NK-92 (cell line): ENCODE results near the gene RNF112.

Experiments
- DNase-seq: peaks from one replicate; lab custom pipeline; 2025; ENCODE audit not compliant: unreplicated experiment; lab: John Stamatoyannopoulos, UW

RNF112 gene, protein sequence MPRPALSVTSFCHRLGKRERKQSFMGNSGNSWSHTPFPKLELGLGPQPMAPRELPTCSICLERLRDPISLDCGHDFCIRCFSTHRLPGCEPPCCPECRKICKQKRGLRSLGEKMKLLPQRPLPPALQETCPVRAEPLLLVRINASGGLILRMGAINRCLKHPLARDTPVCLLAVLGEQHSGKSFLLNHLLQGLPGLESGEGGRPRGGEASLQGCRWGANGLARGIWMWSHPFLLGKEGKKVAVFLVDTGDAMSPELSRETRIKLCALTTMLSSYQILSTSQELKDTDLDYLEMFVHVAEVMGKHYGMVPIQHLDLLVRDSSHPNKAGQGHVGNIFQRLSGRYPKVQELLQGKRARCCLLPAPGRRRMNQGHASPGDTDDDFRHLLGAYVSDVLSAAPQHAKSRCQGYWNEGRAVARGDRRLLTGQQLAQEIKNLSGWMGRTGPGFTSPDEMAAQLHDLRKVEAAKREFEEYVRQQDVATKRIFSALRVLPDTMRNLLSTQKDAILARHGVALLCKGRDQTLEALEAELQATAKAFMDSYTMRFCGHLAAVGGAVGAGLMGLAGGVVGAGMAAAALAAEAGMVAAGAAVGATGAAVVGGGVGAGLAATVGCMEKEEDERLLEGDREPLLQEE

DNA sequence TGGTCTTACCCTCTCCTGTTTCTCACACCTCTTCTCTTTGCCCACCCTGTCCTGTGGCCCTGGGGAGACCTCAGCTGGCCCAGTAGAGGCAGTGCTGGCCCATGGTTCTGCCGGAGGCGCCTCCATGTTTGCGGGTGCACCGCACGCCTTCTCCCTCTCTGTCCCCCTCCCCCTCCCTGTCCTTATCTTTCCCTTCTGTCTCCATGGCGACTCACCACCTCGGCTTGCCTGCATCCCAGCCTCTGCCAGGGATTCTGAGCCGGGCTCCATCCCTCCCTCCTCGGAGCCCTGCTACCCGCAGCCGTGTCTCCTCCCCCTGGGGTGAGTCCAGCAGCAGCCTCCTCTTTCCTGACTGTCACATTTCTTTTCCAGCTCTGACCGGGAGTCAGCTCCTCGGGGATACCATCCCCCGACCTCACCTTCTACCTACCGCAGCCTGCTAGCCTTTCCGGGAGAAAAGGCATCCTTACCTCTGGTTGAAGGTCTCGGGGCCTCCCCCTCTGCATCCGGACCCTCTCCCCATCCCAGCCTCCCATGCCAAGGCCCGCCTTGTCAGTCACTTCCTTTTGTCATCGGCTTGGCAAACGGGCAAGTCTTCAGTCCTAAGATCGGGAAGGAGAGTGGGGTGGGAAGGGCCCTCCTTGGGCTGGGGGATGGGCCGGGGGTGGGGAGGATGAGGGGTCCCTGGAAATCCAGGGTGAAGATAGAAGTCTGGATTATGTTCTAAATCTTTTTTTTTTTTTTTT is at the start of gene RNF112:
RNF112 (plus strand) TSS at position 358 of the 746 bp plus-strand sequence; CDS start at position 535, 177 bp downstream.
- no peak for DNase-seq

DNA sequence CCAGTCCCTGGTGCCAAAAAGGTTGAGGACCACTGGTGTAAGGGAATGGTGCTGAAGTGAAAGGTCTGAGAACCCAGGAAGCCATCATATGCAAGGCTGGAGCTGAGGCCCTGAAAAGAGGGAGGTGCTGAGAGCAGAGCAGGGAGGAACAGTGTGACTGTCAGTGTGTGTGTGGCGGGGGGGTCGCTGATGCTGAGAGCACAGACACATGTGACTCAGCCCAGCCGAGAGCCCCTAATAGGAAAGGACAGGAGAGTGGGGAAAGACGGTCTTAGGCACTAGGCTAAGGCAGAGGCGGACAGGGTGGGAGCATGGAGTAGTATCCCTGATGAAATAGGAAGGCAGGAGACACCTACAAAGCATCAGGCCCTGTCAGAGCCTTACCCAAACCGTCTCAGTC is 49.7 kb upstream of the RNF112 start:
- DNase-seq, result no peak

DNA sequence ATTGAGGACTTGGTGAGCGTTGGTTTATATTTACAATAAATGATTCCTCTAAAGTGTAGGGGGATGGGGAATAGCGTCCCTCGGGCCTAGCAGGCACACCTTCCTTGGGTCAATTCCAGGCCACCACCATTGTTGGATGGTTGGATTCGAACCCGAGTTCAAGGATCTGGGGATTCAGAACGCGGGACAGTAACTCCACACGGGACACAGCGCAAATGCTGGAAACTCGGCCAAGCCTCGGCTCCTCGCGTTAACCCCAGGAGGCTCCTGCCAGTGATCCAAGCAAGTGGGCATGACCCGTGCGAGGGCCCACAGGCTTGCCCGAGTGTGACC is 49.1 kb upstream of the RNF112 start:
- no peak for DNase-seq

DNA sequence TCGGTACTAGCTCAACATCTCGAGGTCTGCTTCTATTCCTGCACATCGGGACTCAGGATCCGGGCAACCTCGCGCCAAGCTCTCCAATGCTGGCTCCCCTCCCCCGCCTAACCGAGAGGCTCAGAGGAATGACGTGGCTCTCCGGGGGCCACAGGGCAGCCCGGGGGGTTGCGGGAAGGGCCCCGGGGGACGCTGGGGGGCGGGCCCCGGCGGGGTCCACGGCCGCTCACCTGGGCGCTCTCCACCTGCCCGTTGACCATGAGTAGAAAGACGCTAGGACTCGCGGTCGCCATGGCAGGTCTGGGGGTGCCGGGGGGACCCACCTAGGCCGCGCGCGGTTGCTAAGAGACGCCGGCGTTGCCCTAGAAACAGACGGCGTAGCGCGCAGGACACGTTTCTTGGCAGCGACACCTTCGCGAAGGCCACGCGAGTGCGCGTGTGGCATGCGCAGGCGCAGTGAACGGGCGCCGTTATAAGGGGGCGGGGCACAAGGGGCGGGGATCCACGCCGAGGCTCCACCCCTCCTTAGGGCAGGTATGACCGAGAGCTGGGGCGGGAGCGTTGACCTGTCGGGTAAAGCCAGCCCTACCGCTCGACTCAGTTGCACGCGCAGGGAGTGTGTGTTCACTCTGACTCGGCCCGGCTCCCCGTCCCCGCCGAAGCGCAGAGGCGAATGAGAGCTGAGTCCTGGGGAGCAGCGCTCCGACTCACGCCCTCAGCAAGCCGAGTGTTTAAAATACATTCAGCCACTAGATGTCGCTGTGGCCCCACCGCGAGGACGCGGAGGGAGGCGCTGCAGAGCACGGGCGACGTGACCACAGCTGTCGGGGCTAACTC is 48.5 kb upstream of the RNF112 start, which contains the start of gene B9D1:
B9D1 (minus strand) TSS at position 447 of the 837 bp plus-strand sequence; CDS start at position 293, 154 bp downstream.
- peak; percentile 43 for DNase-seq

DNA sequence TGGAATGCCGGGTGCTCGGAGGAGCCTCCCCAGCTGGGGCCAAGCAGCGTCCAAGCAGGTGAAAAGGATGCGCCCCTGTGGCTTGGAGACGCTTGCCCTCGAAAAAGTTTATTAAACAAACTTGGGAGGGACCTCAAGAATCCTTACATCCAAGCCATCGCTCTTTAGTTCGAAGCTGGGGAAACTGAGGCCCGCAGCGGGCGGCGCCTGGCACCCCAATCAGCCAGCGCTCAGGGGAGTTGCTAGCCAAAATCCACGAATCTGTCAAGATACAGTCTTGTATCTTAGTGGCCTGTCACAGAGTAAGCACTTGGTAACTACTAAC is 48.0 kb upstream of the RNF112 start:
- no peak for DNase-seq

DNA sequence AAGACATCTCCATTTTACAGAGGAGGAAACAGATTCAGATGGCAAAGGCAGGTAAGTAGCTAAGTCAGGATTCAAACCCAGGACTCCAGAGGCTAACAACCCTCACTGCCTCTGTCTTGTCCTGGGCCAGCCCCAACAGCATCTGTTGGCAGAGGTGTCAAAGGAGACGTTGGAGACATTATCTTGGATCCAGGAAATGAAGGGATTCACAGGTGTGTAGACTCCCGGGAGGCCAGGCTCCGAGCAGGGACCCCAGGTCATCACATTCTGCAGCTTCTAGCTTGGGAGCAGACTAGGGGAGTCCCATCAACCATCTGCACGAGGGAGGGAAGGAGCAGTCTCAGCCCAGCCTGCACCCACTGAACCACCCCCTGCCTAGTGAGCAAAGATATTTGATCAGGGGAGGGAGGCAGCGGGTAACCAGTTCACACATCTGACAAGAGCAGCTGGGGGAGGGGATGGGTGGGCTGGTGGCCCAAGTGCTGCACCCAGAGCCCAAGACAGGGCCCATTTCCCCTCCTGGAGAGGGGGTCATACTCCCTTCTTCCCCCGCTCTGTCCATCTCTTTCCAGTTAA is 47.5 kb upstream of the RNF112 start:
- no peak for DNase-seq

DNA sequence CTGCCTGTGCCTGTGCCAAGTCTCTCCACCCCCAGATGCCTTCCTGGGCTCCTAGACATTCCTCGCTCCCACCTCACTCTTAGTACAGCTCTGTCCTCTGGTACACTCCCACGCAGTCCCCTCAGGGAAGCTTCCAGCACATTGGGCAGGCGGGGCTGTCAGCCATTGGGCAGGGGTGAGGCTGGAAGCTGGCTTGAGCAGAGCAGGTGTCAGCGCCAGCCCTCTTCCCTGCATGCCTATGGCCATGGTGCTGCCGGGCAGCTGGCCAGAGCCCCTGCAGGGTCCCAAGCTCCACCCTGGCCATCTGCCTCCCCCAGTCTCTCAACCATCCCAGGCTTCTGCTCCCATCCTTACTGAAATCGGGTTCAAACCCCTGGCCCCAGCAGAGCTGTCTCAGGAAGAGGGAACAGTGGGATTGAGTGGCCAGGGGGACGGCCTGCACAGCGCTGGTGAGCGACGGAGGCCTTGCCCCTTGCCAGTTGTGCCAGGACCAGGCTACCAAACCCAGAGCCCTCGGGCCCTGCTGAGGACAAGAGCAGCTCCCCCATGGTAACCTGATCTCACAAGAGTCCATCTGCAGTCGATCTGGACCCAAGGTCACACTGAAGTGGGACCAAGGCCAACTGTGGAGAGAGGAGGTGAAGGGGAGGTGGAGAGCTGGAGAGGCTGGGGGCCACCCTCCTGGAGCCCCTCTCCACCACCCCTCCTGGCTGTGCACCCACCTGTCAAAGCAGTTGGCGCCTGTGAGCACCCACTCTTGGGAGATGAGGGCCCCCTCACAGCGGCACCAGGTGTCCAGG is 46.1 kb upstream of the RNF112 start:
- DNase-seq, result no peak

DNA sequence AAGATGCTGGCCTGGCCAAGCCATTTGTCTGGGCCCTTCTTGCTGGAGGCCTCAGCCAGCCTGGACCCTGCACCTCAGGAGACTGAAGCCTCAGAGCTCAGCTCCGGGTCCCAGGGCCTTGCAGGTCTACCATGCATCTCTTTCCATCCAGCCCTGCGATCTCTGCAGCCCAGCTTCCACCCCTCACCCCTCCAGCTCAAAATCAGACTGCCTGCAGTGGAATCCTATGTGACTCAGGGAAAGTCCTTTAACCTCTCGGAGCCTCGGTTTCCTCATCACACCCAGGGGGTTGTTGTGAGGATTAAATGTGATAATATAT is 45.6 kb upstream of the RNF112 start:
- DNase-seq, result no peak

DNA sequence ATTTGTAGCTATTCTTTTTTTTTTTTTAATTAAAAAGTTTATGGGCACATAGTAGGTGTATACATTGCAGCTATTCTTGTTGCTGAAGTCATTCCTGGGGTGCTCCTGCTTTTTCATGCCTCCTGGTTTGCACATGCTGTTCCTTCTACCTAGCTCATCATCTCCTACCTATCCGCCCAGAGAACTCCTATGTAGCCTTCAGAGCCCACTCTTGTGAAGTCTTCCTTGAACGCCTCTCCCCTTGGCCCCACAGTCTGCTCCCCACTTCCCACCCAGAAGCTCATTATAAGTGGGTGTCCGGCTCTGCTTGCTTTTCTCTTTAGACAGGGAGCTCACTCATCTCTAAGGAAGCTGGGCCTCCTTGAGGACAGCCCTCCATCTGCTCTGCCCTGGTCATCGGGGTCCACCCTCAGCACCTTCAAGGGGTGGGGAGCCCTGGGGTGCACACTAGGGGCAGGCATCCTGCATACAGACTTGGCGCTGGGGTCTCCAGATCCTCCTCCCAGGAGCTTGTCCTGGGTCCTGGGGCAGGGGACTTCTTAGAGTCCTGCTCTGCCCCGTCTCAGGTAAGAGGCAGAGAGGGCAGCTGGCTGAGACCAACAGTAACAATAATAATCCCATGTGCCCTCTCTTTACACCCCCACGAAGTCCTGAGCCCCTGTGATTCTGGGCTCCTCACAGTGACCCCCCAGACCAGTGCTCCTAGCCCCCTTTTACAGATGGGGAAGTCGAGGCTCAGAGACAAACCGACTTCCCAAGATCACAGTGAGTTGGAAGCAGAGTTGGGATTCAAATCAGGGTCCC is 45.0 kb upstream of the RNF112 start:
- no peak for DNase-seq

DNA sequence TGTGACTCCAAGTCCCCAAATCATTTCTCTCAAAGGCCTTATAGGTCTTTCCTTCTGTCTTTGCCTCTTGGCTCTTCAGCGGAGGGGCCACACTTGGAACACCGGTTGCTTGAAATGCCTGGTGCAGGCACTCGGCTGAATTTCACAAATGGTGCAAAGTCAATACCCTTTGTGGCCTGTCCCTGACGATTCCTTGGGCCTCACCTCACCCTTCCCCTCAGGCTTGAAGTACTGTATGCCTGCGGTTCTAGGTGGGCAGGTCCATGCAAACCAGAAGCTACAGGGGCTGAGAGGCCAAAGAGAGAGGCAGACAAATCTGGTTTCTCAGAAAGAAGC is 44.4 kb upstream of the RNF112 start:
- DNase-seq, result no peak

DNA sequence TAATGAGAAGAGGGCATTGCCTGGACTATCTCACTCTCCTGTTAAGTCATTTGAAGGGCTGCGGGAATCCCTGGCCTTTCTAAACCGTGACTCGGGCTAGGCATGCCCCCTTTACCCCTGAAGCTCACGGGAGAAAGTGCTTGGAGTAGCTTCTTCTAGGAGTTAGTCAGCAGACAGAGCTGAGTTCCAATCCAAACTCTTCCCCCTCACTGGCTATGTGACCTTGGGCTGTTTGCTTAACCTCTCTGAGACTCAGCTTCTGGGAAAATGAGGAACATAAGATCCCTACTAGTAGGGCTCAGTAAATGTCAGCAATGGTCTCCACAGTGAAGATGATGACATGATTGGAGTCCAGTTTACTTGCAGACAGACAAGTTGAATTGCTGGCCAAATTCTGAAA is 42.8 kb upstream of the RNF112 start:
- no peak for DNase-seq

DNA sequence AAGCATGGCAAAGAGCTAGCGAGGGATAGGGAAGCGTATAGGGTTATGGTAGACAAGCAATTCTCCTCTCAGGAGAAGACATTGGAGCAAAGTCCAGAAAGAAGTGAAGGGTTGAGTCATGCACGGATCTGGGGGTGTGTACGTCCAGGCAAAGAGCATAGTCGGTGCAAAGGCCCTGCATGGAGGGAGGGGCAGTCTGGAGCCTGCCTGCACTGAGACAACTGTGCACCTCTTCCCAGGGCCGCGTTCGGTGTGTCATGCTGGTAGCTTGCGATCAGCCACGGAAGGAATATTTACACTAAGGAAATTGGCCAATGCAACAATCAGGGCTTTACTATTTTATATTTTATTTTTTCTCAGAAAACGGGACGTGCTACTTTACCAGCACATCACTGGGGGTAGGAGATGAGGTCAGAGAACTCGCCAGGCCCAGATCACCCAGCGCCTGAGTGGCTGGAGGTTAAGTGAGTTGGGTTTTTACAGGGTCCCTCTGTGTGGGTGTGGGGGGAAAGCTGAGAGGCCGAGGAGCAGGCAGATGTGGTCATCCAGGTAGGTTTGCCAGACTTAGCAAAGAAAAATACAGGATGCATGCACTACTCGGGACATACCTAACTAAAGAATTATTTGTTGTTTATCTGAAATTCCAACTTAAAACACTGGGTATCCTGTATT is 41.8 kb upstream of the RNF112 start:
- no peak for DNase-seq

DNA sequence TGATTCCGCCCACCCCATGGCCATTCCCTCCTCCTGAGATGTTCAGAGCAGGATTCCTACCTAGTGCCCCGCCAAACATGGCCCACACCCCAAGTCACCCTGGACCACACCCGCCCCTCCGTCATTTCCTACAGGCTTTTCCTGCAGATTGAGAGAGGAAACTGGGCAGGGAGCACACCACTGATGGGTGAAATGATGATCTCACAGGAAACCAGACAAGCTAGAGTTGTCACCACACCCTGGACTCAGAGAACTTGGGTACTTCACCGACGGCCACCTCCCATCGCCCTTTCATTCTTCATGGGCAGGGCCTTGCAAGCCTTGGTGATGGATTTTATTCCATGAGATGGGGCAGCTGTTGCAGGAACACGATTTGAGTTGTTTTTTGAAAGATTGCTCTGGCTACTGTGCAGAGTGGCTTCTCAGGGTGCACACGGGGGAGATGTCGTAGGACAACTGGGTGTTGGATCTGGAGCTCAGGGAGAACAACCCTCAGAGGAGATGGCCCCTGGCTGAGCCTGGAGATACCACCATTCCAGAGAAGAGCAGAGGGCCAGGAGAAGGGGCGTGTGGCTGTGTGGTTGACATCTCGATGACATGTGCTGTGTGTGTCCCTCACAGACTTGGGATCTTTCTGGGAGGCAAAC is 41.1 kb upstream of the RNF112 start:
- DNase-seq, result no peak

DNA sequence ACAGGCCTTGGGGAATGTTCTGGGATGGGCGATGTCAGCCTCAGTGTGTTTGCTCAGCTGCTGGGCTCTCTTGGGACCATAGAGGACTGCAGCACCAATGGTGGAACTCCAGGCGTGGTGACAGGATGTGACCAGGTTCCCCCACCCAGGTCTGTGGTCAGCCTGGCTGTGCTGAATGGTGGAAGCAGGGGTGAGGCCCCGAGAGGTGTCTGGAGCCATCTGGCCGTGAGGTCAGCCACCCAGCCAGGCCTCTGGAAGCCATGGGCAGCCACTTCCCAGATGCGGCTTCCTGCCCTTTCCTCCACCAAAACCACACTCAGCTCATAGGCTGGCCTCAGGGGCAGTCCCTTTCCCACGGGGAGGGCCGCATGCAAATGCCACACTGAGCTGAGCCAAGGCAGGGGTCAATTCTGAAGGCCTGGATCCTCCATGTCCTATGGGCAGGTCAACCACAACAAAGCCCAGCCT is 40.5 kb upstream of the RNF112 start:
- no peak for DNase-seq

DNA sequence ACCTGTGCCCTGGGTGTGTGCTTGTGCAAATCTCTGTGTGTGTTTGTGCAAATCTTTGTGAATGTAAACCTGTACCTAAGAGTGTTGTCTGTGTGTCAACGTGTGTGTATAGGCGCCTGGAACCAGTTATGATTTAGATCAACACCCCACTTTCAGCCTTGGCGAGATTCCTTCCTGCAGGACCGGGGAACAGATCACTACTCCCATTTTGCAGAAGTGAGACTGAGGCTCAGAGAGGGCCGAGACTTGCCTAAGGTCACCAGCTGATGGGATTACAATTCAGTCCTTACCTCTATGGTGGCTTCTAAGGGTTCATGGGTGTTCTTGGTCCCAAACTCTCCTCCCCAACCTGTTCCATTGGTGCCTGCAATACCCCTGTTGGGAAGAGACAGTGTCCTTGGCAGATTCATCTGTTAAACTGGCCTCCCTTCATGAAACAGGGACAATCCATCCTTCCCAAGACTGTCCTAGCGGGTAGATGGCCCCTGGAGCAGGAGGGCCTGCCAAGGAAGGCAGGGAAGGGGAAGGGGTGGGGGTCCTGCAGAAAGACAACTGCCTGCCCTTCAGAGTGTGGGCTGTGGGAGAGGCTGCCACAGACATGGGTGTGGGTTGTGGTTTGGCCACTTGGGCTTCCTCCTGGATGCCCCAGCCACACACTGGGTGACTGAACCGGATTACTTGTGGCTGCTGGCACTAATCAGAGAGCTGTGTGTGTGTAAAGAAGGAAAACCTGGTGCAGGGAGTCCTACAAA is 39.6 kb upstream of the RNF112 start:
- DNase-seq, result no peak

DNA sequence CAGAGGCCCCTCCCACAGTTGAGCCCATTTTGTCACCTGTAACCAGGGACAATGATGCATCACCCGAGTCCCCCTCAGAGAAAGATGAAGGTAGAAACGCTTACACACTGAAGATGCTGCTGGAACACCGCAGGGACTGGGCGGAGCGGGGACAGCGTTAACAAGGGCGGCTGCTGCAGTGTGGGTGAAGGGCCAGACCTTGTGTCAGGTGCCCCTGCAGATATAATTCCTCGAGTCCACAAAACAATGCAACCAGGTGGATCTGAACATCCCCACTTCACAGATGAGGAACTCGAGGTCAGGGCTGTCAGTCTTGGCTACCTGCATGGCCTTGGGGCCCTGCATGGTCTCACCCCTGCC is 39.0 kb upstream of the RNF112 start:
- DNase-seq, result no peak

DNA sequence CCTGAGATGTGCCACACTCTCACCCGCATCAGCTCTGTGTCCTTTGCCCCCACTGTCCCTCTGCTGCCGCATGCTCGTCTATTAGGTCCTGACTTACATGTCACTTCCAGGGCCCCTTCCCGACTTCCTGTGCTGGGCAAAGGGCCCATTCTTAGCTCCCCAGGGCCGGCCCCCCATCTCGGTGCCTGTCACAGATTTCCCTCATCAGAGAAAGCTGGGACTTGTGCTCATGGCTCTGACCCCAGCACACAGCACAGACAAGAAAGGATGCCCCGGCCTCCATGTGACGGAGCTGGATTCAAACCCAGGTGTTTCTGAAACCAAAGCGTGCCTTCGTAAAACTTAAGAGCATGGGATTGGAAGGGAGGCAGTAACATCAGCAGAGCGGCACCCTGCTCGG is 38.6 kb upstream of the RNF112 start:
- DNase-seq, result no peak
